Skeletal muscle cell (primary cell): Measurements from ENCODE around the gene HDAC10.
A peak's percentile ranks its signal among the peaks of the same experiment; 100 is the strongest.
"Not testable (repeated sequence)": the region's sequence is repeated elsewhere in the genome, so short reads cannot be mapped to it uniquely, and the experiment has no call there.

Experiments used
- DNase-seq: peaks from one replicate; pipeline ENCODE4 v3.0.0-alpha.2; 2010; ENCODE audit warnings: low read depth
- H3K4me3 ChIP-seq: 2 replicates; pipeline ENCODE4 v1.5.1; 2011; ENCODE audit warnings: low read depth, mild to moderate bottlenecking, control low read depth, low read length, moderate library complexity

The HDAC10 gene

DNA sequence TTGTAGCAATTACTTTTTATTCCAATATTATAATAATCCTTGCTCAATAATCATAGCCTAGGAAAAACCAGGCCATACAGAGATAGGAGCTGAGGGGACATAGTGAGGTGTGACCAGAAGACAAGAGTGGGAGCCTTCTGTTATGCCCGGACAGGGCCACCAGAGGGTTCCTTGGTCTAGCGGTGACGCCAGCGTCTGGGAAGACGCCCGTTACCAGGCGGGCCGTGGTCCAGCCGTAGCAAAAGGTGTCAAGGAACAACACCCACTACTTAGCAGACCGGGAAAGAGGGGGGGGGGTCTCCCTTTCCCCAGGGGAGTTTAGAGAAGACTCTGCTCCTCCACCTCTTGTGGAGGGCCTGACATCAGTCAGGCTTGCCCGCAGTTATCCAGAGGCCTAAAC is 22.3 kb upstream of the HDAC10 start:
- H3K4me3 ChIP-seq, DNase-seq: not testable (repeated sequence)

DNA sequence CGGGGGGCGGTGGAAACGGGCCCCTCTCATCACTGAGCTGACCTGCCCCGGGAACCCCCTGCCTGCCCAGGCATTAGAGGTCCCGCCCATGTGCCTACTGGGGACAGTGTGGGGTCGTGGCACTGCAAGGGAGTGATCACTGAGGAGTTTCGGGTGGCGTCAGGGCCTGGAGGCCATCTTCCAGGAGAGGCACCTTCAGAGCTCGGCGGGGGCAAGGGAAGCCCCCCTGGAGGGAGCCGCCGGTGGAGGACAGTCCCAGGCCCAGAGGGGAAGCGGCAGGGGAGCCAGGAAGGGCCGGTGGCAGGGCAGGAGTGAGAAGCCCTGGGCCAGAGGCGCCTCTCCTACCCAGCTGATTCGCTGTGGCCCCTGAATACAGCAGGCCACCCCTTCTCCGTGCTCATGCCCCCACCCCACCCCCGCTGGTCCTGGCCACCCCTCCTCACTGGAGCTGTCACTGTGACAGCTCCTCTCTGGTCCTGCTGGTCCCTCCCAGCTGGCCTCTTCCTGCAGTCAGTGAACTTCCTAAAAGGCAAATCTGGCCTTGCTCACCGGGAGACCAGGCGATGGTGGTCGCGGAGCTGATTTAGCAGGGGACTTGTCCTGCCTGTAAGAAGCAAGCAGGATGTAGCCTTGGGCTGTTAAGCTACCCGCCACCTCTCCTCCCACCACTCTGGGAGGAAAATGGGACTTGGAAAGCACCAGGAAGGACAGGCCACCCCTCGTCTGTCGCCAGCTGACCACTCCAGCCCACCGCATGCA is 21.2 kb upstream of the HDAC10 start:
- no peak for DNase-seq
- no peak overlapping the region for H3K4me3 ChIP-seq

- DNase-seq: no peak
- peak overlapping the region; percentile 64 for H3K4me3 ChIP-seq
Measured at GRCh38 chr22:50271519-50271970, 20.5 kb upstream of the HDAC10 start.

- peak overlapping the region; percentile 64 for H3K4me3 ChIP-seq
- no peak for DNase-seq
Measured at GRCh38 chr22:50270666-50271394, 19.8 kb upstream of the HDAC10 start.

- H3K4me3 ChIP-seq: peak within 1 kb of the TSS; percentile 64
- DNase-seq: no peak
Measured at GRCh38 chr22:50269970-50270665, 19.1 kb upstream of the HDAC10 start, which contains the start of gene MAPK11. MAPK11 (minus strand) TSS chr22:50270380; CDS start chr22:50270292, 88 bp downstream.

GRCh38 chr22:50269573-50269969 is 18.5 kb upstream of the HDAC10 start:
- DNase-seq: no peak
- H3K4me3 ChIP-seq: peak overlapping the region; percentile 64

DNA sequence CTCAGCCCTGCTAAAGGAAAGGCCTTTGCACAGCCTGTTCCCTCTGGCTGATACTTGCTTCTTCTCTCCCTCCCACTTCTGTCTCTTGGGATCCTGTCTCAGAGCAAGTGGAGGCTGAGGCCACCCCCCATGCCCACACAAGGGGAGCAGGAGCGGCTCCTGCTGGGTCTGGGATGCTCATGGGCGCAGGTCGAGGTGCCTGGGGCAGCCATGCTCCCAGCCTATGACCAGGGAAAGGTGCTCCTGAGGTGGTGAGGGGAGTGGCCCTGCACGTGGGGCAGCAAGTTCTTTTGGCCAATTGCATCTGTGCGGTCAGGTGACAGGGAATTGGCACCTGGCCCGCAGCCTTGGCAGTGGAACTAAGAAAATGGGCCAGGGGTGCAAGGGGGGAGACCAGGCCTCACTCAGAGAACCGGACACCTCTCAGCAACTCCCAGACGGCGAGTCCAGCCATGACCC is 17.6 kb upstream of the HDAC10 start:
- H3K4me3 ChIP-seq: no peak overlapping the region
- DNase-seq: no peak

DNA sequence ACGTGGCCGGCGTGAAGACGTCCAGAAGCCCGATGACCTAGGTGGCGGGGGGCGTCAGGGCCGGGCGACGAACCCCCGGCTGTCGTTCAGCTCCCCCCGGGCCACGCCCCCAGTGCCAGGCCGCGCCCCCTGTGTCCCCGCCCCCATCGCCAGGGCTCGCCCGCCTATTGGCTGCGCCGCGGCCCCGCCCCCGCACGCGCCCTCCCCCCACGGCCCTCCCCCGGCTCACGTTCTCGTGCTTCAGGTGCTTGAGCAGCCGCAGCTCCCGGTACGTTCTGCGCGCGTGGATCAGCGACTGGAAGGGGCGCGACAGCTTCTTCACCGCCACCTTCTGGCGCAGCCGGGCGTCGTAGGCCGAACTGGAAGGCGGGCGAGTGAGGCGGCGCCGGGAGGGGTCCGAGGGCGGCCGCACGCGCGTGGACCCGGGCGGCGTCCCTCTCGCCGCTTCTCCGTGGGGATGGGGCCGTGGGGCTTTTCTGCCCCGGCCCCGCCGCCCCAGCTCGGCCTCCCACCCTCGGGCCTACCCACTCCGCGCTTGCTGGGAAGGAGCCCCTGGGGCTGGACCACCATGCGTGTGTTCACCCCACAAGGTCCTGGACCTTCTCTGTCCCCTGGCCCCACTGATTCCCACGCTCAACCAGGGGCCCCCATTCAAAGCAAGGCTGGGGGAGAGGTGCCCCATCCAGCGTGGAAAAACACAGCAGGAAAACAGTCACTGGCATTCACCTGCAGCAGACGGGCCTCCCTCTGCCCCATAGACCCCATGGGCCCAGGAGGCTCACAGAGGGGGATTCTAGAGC is 16.7 kb upstream of the HDAC10 start:
- no peak for DNase-seq
- peak overlapping the region; percentile 42 for H3K4me3 ChIP-seq

DNA sequence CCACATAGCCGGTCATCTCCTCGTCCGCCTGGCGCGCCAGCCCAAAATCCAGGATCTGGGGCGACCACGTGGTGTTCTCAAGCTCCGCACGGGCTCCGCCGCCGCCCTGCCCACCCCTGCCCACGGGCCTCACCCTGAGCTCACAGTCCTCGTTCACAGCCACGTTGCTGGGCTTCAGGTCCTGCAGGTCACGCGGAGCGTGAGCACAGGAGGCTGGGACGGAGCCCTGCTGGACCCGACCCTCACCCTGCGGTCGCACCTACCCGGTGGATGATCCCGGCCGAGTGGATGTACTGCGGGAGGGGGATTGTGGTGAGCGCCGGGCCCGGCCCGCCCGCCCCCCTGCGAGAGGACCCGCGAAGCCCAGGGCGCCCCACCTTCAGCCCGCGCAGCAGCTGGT is 15.9 kb upstream of the HDAC10 start:
- DNase-seq: no peak
- H3K4me3 ChIP-seq: peak overlapping the region; percentile 42

- H3K4me3 ChIP-seq: no peak overlapping the region
- no peak for DNase-seq
Measured at GRCh38 chr22:50264946-50265669, 14.0 kb upstream of the HDAC10 start.

DNA sequence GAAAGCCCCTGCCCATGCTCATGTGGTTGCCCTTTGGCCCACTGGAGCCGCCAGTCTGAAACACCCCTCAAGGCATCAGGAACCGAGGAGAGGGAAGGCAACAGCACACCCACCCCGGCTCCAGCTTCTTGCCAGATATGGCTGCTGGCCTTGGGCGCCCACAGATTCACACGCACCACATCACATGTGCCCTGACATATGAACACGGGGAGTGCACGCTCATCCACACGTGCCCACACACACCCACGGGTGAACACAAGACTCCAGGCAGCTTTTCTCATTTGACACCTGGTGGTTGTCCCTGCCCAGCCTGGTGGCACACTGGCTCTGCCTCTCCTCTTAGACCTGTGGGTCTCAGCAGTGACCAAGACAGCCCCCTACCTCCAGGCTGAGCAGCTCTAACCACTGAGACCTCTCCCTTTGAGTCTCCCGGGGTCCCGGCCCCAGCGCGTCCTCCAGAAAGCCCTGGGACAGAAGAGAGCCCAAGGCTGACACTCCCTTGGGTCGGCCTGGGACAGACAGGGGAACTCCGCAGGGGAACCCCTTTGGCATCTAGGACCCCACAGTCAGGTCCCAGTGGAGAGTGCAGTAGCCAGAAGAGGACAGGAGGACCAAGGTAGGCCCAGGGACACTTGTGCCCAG is 13.2 kb upstream of the HDAC10 start:
- no peak overlapping the region for H3K4me3 ChIP-seq
- DNase-seq: no peak

DNA sequence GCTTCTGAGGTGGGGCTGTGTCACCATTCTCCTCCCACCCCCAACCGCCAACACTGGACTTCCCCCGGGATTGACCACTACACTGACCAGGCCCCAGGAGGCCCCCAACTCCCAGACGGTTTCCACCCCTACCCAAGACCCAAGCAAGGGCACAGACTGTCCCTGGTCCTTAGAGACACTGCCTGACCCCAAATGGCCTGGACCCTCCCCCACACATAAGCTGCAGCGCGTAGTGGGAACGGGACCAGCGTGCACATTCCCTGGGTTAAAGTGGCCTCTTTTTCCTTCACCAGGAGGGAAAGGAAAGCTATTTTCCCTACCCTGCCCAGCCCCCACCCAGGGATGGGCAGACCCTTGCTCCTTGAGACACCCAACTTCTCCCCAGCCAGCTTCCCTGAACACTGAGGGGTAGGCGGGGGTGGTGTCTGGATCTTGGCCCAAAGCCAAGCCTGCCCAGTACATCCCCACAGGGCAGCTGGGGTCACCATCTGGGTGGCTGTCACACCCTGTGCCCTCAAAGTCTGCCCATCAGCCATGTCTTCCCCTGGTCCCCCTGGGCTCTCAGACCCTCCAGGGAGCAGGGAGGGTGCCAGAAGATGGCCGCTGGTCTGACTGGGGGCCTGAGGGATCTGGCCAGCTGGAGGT is 12.0 kb upstream of the HDAC10 start:
- no peak overlapping the region for H3K4me3 ChIP-seq
- no peak for DNase-seq

GRCh38 chr22:50262460-50262911 is 11.4 kb upstream of the HDAC10 start:
- DNase-seq: no peak

DNA sequence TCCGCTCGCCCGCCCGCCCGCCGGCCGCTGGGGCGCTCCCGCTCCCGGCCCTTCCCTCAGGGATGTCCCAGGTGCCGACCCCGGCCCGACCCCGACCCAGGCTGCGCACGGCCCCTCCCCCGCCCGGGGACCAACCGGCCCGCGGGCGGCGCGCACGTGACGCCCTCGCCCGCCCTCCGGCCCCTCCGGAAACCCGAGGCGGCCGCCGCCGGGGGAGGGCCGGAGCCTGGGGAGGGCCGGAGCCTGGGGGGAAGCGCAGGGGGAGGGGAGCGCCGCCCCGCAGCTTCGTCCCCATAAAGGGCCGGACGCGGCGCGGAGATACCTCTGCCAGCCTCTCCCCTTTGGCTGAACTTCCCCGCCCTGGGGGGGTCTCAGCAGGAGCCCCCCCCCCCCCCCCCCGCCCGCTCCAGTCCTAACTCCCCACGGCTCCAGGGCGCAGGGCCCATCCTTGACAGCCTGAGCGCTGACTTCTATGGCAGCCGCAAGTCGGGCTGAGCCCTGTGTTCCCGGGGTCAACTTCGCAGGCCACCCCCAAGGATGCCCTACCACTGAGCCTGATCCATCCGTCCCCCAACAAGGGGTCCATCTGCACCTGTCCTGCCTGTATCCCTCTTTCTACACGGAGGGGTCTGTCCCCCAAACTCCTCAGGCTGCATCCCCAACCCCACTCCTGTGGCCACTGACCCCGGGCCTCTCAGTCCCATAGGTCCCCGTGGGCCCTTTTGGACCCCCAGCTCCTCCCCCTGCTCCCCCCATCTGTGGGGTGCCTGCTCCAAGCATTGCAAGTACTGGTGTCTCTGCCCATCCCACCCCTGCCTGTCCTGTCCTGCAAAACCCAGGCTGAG is 10.8 kb upstream of the HDAC10 start, which contains the start of gene MAPK12:
Gene MAPK12, minus strand, starts transcription at position 69 of the 845 bp plus-strand sequence. CDS start 174 bp downstream, outside the sequence.
- no peak for DNase-seq
- peak within 1 kb of the TSS; percentile 56 for H3K4me3 ChIP-seq

More at GRCh38 chr22:50262460-50262911, 11.4 kb upstream of the HDAC10 start:
- H3K4me3 ChIP-seq: no peak overlapping the region

DNA sequence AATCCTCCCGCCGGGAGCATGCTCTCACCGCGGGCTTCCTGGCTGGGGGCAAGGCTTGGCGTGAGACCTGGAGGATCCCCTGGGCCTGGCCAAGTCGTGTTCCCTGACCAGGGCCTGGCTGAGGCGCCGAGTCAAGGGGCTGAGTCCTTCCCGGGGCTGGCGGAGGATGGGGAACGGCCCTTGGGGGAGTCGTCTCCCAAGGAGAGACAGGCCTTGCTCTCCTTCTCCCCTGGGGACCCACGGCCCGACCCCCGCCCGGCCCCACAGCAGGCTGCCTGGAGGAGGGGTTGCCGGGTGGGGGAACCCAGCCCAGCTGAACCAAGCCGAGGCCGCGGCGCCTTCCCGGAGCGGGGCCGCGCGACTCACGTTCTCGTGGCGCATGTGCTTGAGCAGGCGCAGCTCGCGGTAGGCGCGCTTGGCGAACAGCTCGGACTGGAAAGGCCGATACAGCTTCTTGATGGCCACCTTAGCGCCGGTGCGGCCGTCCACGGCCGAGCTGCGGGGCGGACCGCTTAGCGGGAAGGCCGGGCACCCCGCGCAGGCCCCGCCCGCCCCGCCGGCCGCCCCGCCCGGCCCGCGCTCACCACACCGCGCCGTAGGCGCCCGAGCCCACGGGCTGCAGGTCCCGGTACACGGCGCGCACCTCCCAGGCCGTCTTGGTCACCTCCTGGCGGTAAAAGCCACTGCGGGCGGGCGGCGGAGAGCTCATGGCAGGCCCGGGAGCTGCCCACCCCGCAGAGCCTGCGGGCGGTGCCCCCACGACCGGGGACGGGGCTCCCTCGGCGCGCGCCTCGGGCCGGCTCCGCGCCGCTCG is 9.9 kb upstream of the HDAC10 start:
- no peak for DNase-seq
- peak overlapping the region; percentile 56 for H3K4me3 ChIP-seq

DNA sequence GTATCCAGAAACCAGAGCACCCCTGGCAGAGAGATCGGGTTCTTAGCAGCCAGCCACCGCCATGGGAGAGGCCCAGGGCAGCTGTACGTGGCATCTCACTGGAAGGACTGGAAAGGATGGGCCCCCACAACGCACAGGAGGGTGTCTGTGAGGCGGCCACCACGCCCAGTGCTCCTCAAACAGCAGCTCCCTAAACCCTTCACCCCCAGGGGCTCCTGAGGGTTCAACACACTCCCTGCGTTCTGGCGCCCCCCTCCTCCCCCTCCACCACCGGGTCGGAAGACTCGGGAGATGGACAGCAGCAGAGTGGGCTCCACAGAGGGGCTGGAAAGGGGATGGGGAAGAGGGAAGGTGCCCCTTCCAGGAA is 9.4 kb upstream of the HDAC10 start:
- no peak for DNase-seq
- peak overlapping the region; percentile 56 for H3K4me3 ChIP-seq
